Right hindlimb (tissue), 1 donor: Measurements from ENCODE around the gene LMTK2.
"Not testable (repeated sequence)": the region's sequence is repeated elsewhere in the genome, so short reads cannot be mapped to it uniquely, and the experiment has no call there.

ENCODE experiments used
- DNase-seq: peaks from one replicate; pipeline ENCODE4 v3.0.0-alpha.2; 2018

LMTK2 gene

DNA sequence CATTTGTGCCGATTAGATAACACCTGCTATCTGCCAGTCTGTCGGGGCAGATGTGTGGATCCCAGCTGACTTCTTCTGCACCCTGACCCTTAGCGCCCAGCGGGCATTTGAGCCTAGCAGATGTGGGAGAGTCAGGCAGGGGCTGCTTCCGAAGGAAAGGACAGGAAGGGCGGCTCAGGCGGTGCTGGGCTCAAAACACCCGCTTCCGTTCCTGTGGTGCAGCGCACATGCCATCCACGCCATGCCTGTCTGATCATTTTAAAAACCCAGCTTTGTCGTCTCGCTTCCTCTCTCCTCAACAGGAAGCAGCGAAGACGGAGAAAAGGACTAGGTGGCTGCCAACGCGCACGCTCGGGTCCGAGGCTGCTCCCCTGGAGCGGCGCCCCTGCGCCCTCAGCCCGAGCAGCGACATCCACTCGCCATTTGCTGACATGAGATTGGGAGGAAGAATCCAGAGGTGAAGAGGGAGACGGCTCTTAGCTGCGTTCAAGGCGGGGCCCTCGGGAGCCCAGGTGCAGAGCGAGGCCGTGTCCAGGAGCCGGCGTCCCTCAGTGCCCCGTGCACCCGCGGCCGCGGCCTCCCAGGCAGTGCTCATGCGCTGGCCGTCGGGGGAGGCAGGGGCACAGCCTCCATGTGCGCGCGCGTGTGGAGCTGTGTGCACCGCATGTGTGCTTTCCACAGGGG lies 98.6 kb downstream of the LMTK2 start:
- no peak for DNase-seq

DNA sequence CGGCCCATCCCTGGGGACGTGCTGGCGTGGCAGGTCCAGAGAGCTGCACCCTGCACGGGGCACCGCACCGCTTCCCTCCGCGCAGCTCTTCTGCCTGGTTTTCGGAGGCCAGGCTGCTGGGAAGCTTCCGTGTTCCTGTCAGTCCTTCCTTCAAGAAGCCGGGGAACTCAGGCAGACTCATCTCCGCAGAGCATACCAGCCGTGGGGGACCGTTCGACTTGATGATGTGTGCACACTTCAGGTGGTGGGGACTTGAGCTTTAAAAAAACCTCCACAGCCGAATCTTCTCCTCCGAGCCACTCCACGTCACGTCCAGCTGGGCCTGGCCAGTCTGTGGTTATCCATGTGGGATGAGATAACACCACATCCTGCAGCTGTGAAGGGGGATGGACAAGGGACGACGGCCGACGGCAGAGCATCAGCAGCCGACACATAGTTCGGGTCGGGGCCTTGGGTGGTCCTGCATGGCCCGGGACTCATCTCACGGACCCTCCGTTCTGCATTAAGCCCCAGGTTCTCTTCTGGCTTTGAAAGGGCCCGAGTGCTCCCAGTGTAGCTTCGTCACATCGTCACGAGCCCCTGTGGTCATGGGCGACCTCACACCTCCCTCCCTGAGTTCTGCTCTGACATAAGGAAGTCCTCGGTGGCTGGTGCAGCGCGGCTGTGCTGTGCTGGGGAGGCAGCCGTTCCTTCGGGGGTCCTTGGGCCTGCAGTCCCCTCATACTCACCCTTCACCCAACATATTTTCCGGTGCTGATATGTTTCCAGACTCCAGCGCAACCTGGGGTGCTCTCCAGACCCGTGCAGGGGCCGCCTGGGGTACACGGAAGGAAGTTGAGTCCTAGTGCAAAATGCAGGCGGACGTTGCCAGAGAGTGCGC lies 100.0 kb downstream of the LMTK2 start:
- DNase-seq = no peak

DNA sequence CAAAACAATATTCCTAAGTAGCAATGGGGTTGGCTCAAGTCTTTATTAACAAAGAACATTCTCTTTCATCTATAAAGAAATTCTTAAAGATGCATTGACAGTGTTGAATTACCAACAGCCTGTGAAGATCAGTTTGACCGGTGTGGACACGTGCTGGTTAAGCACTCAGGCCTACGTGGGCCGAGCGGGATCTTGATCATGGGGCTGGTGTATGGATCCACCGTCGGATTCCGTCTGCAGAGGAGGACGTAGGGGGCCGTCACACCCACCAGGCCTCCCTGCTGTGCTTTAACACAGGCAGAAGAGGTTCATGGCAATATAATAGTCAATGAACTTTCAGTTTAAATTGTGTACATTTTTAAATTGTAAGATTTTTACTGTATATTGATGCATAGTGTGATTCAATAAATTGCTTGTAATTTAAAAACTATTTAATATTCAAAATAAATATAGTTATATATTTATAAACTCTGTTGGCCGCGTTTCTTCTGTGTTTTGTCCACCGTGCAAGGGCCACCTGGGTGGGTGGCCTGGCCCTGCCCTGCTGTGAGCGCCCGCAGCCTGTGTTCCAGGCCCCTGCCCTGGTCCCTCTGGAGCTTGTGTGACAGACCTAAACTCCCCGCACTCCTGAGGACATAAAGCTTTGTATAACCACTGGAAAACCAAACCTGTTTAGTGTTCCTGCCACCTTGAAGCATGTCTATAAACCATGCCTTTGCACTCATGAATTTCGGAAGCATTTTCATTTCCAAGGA lies 102.7 kb downstream of the LMTK2 start:
- no peak for DNase-seq

DNA sequence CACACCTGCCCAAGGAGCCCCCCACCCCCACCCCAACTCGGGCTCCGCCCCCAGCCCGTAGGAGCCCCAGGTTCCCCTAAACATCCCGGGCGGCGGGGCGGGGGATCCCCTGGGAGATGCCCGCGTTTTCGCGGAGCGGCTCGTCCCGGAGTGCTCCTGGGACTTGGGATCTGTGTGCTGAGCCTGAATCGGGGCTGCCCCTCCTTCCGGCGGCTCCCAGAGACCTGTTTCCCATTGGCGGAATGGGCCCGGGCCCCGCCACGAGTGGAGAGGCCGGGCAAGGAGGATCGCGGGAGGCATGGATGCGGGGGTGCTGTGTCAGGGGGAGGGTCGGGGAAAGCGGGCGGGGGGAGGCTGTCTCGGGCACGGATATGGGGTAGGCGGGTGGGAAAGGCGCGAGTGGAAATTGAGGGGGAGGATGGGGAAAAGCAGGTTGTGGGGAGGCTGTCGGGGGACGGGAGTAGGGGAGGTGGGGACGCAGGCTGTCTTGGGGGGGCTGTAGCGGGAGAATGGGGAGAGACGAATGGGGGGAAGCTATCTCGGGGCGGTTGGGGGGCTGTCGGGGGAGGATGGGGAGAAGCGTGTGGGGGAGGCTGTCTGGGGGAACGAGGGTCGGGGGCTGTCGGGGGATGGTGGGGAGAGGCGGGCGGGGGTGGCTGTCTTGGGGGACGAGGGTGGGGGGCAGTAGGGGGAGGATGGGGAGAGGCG lies 104.0 kb downstream of the LMTK2 start:
- DNase-seq = no peak

DNA sequence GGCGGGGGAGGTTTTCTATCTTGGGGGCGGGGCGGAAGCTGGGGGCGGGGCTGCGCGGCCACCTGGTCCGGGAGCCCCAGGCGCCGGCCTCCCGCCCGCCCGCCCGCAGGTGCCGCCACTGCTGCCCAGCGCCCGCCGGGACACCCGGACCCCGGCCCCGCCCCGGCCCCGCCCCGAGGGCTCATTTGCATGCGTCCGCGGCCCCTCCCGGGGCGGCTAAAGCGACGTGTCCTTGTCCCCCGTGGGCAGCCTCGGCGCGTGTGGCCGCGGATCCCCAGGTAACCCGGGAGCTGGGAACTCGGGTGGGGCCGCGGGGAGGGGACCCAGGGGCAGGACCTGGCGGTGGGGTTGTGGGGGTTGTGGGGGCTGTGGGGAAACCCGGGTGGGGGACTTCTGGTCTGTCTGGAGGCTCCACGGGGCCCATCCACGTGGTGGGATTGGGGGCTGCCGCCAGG lies 104.6 kb downstream of the LMTK2 start, which contains the start of gene BHLHA15:
Gene BHLHA15, plus strand, starts transcription at position 219 of the 455 bp plus-strand sequence. CDS start 871 bp downstream, outside the sequence.
- DNase-seq = no peak

DNA sequence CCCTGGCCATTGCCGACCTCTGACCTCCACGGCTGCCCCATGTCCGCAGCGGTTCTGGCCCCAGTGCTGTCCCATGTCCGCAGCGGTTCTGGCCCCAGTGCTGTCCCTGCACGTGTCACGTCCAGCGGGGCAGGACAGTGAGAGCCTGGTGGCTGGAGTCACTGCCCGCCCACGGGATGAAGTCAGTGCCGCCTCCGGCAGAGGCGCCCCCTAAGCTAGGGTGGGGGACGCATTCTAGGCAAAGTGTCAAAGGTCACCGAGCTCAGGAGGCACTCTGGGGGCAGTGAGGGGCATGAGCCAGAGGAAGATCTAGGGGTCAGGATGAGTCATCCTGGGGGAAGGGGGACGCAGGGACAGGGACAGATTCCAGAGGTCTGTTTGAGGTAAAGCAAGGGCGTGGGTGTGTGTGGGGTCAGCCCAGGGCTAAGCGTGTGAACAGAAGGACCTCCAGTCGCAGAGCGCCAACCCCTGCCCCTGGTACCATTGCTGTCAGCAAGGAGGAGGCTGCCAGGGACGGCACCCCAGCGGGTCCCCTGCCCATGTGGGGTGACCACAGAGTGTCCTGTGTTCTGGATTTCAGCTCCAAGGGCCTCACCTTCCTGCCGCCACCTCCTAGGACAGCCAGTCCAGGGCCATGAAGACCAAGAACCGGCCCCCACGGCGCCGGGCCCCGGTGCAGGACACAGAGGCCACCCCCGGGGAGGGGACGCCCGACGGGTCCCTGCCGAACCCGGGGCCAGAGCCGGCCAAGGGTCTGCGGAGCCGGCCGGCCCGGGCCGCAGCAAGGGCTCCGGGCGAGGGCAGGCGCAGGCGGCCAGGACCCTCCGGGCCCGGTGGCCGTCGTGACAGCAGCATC lies 105.2 kb downstream of the LMTK2 start:
- no peak for DNase-seq

DNA sequence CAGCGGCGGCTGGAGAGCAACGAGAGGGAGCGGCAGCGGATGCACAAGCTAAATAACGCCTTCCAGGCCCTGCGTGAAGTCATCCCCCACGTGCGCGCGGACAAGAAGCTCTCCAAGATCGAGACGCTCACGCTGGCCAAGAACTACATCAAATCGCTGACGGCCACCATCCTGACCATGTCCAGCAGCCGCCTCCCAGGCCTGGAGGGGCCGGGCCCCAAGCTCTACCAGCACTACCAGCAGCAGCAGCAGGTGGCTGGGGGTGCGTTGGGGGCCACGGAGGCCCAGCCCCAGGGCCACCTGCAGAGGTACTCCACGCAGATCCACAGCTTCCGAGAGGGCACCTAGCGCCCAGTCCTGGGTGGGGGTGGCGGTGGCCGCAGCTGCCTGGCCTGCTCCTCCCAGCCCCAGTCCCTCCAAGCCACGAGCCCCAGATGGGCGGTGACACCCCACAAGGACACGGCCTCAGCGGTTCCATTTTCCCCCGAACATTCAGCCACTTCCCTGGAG lies 105.9 kb downstream of the LMTK2 start:
- DNase-seq = no peak

DNA sequence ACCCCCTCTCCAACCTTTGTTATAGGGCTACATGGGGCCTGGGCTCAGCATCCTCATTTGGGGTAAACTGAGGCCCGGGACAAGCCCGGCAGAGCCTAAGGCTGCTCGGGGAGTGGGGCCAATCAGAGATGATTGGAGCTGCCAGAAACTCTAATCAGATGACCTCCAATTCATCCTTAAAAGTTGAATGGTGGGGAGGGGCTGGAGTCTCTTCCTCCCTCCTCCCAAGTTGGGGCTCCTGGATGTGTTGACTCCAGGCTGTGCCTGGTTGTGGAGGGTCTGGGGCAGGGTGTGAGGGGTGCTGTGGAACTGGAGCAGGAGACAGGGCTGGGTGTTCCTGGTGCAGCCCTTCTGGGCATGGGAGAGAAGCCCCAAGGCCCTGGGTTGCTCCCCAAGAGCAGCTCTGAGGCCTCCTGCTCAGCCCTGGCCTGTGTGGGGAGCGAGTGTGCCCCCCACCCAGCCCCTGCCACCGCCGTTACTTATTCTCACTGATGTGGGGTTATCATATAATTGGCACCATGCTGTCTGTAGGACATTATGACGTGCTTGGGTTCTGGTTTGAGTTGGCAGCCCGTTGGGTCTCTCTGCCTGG lies 106.7 kb downstream of the LMTK2 start:
- DNase-seq = no peak

DNA sequence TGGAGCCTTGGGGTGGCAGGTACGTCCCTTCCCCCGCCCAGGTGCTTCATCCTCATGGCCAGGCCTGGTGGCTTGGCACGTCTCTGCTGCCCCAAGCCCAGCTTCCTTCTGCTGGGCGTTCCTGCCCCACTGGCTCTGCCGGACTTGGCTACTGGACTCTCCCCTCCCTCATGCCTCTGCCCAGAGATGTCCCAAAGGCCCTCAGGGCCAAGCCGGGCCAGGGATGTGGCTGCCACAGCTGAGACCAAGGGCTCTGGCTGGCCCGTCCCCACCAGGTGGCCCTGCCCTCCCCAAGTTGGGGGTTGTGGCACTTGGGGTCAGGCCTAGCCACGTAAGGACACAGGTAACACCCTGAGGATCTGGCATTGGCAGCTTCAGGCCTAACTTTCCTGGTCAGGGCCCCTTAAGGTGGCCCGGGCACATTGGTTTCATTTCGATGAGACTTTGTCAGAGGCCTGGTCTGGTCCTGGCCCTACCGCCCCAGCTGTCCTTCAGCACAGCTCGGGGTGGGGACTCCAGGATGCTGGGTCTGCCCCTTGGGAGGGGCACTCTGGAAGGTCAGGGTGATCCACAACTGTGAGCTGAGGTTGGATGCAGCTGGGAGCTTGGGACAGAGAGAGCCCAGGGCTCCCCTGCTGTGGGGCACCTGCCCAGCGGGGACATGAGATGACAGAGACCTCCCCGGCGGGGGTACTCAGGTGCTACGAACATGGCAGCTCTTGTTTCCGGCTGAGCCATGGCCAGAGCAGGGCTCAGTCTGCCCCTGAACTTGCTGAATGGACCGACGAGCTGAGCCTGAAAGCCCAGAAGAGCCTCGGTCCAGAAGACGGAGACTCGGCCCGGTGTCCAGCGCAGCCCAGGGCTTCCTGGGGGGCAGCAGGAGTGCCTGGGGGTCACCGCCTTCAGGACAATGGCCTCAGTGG lies 107.5 kb downstream of the LMTK2 start:
- no peak for DNase-seq

DNA sequence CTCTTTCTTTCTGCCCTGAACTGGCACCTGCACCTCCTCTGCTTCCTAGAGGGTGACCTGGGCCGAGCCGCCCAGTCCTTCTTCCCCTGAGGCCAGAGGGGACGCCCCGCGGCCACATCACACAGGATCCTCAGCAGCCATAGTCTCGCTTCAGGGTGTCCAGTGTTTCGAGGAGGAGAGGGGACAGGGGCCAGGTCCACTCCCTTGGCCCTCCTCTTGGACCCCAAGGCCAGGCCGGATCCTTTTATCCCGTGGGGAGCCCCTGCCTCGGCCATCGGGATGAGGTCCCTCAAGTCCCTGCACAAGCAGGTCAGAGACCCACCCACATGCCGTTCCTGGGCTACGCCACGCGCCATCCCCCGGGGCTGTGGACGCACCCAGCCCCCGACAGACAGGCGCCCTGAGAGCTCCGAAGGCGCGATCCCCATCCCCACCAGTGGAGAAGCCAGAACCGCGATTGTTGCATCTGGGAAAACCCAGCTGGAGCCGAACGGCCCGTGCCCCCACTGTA lies 108.2 kb downstream of the LMTK2 start:
- no peak for DNase-seq

DNA sequence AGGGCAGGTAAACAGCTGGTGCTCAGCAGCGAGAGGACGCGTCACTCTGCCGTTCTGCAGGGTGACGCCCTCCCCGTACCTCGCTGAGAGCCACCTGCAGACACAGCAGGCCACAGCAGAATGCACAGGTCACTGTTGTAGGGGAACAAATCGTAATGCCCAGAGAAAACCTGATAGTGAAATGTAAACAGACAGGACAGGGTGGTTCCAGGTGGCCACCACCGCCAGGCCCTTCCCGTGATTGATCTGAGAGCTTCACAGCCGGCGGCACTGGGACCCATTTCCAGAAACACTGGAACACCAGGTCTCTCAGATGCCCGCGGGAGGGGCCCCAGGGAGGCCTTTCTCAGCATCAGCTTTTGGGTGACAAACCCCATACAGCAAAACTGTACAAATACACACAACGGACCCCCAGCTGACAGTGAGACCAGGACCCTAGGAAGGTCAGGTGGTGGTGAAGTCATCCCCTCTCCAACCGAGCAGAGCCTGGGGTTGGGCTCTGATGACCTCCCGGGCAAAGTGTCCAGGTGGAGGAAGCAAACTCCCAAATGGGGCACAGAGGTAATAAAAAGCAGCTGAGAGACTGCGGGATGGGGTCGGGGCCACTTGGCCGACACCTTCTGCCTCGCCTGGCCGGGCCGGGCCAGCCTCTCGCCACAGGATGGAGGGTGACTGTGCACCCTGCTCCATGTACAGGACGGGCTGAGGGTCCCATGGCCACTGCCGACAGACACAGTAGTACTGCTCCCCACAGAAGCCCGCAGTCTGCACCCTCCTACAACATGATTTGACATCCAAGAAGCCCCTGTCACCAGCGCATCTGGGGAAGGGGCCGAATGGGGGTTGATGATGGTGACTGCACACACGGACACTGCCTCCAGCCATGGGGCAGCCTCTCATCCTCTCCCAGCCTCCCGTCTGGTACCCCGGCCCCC lies 109.2 kb downstream of the LMTK2 start:
- DNase-seq = no peak

DNA sequence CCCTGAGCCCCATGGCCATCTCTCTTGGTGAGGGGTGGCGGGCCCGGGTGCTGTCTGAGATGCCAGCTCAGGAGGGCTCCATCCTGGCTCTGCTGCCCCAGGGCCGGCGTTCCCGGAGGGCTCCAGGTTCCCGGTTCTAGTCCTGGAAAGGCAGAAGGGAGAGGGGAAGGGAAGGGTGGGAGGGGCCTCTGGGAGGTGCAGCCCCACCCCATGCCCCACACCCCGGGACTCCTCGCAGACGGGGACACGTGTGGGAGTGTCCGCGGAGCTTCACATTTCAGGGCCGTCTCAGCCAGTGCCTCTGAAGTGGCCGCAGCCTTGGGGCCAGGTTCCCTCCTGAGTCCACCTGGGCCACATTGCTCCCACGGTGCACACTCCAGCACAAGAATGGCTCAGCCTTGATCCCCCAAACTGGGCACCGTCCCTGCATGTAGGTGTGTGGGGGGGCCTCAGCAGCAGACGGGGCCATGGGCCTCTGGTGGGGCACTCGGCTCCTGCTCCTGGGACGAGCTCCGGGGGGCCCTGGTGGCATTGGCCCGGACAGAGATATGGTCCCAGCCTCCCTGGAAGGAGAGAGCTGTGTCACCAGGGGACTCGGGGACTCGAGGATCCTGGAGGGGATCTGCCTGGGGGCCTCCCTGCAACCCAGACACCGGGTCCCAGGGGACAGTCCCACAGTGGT lies 110.4 kb downstream of the LMTK2 start:
- no peak for DNase-seq

DNA sequence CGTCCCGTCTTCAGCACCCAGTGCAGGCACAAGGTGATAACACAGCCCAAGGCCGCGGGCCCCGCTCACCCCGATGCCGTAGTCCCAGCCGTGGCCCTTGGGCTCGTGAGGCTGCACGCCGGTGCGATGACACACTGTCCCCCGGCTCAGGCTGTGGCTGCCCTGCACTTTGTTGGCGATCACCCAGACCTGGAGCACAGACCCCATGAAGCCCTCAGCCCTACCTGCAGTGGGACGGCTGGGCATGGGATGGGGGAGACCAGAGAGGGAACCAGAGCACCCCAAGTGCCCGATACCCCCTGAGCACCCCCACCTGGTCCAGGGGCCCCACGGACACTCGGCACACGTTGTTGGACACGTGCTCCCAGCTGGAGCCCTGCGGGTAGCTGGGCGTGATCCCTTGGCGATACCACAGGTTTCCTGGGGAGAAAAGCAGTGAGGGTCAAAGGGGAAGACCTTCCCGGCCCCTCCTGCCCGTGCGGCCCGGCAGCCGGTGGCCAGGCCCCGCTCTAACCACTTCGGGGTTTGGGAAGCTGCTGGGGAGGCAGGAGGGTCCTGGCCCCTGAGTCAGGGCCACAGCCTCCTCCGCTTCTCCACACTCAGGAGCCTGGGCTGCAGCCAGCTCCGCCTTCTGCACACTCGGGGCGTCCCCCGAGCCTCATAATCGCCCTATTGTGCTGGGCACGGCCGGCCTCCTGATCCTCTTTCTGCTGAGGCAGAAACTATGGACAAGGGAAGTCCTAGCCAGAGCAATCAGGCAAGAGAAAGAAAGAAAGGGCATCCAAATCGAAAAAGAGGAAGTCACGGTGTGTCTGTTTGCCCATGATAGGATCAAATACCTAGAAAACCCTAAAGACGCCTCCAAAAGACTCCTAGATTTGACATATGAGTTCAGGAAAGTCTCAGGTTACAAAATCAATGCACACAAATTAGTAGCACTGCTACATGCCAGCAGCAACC lies 111.2 kb downstream of the LMTK2 start:
- DNase-seq = no peak

DNA sequence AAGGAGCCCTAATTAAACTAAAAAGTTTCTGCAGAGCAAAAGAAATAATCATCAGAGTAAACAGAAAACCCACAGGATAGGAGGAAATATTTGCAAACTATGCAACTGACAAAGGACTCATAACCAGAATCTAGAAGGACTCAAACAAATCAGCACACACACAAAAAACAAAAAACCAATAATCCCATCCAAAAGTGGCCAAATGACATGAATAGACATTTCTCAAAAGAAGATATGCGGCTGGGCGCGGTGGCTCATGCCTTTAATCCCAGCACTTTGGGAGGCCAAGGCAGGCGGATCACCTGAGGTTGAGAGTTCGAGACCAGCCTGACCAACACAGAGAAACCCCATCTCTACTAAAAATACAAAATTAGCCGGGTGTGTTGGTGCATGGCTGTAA lies 112.7 kb downstream of the LMTK2 start:
- not testable (repeated sequence) for DNase-seq

DNA sequence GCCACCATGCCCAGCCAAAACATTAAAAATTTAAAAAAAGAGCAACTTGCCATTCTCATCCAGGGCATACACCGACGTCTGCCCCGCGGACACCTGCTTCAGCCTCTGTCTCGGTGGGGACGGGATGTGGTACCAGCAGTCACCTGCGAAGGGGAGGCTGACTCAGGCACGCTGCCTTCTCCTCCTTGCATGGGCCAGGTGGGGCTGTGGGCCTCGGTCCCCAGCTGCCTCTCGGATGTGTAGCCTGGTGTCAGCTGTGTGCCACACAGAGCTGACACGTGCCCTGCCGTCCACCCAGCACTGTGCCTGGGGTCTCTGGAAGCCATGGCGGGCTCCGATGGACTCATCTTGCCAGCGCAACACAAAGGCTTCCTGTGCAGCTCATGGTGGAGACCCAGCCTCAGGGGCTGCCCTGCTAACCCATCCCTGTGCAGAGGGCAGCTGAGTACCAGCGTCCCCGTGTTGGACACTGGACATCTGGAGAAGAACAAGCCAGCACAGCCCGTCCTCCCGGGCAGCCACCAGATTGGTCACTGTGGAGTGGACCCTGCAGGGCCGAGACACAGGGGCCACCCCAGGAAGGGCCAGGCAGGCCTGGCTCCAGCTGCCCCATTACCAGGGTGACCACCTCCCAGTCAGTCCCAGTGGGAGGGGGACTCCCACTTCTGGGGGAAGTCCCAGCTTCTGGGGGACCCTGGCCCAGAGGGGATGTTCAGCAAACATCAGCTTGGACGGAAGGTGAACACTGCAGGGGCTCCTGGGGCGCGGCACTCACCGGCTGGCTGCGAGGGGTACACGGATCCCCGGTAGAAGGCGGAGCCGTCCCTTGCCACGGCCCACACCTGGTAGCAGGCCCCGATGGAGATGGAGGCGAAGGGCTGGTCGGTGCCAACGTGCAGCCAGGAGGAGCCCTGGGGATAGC lies 115.2 kb downstream of the LMTK2 start:
- DNase-seq = no peak
